ENCODE data around the gene CRIP1.

CRIP1 gene

DNA sequence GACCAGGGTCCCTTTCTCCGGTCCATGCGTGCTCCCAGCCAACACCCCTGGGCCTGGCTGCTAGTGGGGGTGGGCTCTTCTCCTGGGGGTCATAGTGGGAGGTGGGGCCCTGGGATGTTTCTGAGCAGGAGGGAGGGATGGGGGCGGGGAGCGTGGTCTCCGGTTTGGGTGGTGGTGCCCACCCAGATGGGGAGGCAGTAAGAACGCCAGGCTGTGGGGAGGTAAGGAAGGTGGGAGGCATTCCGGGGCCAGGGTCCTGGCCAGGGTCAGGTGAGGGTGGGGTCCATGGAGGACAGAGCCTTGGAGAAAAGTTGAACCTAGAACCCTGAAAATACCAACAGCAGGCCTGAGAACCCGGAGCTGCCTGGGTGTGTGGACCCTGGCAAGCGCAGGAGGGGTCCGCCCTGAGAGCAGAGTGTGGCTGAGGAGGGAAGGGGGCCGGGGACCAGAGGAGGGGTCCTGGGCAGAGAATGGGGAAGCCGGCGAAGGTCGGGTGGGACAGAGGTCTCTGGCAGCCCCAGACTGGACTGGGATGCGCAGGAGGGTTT lies 6.4 kb upstream of the CRIP1 start:
- FAIRE-seq = no peak
- DNase-seq (ENCODE audit: insufficient read length, low spot score) = no peak

DNA sequence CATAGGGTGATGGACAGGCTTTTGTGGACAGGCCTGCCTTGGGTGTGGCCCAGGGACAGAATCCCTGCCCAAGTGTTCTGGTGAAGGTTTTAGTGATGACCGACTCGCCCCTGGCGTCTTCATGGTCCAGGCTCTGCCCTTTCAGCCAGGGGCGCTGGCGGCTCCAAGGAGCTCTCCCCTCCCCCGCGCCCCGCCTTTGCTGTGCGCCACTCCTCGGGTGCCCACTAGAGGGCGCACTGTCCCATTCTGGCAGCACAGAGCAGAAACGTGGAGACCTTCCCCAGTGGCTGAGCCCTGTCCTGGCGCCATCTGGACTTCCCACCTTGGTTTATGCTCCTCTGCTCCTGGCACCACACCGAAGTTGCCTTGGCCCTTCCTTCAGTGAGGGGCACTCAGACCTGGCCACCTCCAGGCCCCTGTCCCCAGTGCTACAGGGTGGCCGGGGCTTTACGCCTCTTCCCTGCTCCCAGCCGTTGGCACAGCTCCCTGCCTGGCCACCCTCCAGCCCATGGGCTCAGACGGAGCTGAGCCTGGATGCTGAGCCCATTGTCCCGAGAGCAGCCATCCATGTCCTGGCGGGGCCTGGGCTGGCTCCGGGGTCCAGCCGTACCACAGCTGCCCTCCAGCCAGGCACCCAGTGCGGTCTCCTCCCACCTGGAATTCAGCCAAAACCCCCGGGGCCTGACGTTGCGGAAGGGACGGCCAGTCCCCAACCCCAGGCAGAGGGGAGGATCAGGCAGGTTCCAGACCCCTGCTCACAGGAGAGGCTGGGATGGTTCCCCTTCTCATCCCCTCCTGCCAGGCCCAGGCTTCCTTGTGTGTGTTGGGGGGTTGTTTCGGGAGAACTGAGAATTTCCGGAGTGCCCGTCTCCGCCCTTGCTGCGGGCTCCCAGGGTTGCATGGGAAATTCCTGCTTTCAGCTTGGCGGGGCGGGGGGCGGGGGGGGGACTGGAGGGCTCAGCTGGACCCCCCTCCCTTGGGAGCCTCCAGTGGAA lies 5.6 kb upstream of the CRIP1 start:
- FAIRE-seq = peak; percentile 95
- peak; percentile 99 for DNase-seq (ENCODE audit: insufficient read length, low spot score)

DNA sequence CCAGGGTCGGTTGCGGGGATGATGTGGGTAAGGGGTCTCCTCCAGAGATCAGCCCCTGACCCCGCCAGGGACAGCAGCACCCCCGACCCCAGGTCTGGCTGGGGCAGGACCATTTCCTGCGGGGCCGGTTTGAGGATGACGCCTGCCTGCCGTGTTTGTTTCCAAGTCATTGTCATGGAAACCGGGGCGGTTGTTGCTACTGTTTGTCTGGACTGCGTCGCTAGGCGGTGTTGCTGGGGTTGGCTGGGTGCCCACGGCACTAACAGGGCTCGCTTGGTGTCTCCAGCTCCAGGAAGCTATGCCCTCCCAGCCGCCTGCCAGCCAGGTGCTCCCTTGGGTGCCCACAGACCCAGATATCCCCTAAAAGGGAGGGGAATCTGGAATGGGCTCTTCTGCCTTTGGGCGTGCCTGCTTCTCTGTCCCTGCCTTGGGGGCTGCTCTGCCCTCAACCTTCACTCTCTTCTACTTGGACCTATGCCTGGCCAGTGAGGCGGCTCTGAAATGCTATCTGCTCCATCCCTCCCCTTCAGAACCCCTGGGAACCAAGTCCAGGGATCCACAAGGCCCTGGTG lies 4.7 kb upstream of the CRIP1 start:
- FAIRE-seq (peak; percentile 93), DNase-seq (ENCODE audit: insufficient read length, low spot score) (peak; percentile 98)

DNA sequence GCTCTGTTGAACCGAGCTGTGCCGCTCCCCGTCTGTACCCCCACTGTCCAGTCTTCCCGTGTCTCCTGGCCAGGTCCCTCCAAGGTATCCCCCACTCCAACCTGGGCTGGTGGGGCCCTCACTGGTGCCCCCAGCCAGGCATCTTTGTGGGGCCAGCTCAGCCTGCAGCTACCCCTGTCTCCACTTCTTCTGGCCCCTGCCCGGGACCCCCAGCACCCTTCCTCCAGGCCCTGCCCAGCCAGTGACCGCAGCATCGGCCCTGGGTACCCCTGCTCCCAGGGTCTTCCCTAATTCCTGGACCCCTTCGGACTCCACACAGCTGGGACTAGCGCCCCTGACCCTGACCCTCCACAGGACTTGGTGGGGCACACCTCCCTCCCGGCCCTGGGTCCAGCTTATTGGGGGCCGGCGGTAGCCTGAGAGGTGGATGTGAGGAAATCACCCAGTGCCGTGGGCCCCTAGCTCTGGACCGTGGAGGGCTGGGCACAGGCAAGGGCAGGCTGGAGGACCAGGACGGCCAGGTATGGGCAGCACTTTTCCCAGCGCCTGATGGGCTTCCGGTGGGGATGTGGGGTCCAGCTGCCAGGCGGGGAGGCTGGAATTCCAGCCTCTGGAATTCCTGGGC lies 4.1 kb upstream of the CRIP1 start:
- FAIRE-seq (no peak), DNase-seq (ENCODE audit: insufficient read length, low spot score) (no peak)

DNA sequence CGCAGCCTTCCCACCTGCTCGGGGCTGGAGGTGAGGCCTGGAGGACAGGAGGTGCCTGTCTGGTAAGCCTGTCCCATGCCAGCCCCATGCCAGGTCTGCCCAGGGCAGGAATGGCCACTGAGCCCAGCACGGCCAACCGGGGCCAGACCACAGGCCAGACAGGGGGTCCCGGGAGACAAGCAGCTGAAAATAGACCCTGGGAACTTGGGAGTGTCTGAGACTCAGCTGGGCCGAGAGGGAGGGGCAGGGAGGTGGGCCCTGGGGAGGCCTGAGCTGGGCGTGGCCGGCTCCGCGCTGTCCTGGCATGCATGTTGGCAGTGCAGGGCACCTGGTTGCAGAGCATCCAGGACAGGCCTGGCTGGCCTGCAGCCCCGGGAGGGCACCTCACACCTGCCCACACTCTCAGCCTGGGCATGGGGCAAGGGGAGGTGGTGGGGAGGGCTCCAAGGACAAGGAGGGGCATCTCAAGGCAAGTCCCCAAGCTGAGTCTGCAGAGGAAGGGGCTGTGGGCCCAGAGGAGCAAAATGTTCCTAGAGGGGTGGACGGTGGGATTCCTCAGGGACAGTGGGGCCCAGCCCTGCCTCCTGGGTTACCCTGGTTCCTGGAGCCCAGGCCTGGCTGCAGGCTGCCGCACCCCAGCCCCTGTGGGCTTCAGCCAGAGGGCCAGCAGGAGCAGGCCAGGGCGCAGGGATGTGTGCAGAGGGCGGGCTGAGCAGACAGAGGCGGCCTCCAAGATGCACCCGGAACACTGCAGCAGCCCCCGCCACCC lies 3.2 kb upstream of the CRIP1 start:
- DNase-seq (ENCODE audit: insufficient read length, low spot score) (no peak), FAIRE-seq (no peak)

DNA sequence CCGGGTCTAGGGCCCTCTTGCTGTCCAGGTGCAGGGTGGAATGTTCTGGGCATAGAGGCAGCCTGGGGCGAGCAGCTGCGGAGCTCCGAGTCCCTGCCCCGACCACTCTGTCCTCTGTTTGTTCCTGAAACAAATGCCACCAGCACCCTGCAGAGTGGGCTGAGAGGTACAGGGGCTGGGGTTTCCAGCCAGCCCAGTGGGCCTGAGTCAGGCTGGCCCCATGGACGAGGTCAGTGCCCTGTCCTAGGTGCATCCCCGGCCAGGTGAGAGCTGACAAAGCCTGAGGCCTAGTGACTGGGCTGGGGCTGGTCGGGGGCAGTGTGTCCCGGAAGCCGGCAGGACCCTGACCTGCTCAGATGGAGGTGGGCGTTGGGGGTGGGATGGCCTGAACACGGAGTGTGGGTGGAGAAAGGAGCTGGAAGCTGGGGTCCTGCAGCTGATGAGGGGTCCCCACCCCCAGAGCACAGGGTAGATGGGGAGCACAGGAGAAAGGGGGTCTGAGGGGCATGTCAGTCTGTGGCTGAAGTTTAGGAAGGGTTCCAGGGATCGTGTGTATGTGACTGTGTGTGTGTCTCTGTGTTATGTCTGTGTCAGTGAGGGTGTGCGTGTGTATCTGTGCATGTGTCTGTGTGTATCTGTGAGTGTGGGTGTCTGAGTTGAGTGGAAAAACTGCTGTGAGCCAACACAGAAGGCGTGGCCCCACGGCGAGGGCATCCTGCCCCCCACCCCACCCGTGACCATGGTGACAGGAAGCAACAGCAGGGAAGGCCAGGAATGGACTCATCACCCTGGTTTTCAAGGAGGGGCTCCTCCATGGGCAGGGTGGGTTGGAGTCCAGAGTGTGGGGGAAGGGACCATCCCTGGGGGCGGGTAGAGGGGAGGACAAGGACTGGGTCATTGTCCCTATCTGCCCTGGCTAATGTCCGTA lies 2.4 kb upstream of the CRIP1 start:
- no peak for FAIRE-seq
- DNase-seq (ENCODE audit: insufficient read length, low spot score) = no peak

DNA sequence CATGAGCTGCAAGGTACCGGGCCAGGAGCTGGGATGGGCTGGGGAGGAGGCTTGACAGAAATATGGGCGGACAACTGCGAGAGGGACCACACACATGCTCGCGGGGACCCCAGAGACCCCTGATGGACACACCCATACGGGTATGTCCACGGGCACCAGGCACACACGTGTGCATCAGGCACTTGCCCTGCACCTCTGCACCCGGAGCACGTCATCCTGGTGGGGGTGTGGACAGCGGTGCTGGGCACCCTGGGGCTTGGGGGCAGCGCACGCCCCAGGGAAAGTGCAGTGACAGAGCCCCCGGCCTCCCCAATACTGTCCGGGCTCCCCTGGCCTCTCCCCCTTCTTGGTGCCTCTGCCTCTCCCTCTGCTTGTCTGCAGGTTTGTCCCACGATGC lies 1.7 kb upstream of the CRIP1 start:
- FAIRE-seq (no peak), DNase-seq (ENCODE audit: insufficient read length, low spot score) (no peak)

DNA sequence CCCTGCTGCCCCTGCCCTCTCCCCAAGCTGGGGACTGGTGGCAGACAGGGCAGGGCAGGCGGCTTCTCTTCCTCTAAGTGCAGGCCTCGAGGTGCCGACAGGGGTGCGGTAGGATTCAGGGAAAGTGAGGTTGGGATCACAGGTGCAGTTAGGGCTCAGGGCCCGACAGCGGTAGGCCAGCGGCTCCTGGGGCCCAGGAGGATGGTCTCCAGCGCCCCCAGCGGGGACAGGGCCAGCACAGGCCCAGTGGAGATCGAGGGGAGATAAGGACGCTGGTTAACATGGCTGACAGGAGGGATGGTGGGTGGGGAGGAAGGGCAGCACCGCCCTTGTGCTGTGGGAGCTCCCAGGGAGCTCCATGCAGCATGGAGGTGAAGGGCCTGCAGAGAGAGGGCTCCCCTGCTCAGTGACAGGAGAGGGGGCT lies 935 bp upstream of the CRIP1 start:
- FAIRE-seq (peak; percentile 18), DNase-seq (ENCODE audit: insufficient read length, low spot score) (no peak)

DNA sequence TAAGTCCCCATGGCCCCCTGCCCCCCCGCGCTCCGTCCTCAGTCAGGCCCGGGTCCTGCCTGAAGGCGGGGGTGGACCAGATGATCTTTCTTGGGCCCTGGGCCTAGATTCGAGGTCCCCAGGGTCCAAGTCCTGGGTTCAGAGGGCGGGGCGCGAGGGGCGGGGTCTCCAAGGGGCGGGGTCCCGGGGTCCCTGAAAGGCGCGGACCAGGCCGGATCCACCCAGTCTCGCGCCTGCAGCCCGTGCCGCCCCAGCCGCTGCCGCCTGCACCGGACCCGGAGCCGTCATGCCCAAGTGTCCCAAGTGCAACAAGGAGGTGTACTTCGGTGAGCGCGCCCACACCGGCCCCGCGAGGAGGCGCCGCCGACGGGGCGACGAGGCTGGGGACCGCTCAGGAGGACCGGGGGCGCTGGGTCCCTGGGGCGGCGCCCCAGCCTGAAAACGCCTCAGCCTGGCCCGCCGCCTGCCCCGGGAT lies 325 bp downstream of the CRIP1 start:
- FAIRE-seq (peak; percentile 76), DNase-seq (ENCODE audit: insufficient read length, low spot score) (no peak)

DNA sequence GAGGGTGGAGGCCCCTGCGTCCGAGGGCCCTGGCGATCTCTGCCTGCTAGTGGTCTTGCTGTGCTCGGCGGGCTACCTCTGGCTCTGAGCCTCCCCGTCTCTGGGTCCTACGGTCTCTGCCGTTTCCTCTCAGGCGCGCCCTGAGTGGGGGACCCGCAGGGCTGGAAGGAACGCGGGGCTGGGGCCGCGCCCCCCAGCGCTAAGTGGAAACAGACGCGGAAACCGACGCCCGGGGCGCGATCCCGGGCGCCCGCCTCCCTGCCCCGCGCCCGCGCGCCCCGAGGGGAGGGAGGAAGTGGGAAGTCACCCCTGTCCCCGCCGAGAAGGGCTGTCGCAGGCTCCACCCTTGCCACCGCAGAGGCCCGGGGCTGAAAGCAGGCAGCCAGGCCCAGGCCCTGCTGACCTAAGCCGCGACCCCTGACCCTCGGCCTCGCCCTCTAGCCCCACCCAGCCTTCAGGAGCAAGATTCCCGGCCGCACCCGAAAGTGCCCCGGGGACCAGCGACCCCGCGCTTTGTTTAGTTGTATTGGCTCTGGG lies 831 bp downstream of the CRIP1 start:
- no peak for DNase-seq (ENCODE audit: insufficient read length, low spot score)
- peak; percentile 61 for FAIRE-seq

DNA sequence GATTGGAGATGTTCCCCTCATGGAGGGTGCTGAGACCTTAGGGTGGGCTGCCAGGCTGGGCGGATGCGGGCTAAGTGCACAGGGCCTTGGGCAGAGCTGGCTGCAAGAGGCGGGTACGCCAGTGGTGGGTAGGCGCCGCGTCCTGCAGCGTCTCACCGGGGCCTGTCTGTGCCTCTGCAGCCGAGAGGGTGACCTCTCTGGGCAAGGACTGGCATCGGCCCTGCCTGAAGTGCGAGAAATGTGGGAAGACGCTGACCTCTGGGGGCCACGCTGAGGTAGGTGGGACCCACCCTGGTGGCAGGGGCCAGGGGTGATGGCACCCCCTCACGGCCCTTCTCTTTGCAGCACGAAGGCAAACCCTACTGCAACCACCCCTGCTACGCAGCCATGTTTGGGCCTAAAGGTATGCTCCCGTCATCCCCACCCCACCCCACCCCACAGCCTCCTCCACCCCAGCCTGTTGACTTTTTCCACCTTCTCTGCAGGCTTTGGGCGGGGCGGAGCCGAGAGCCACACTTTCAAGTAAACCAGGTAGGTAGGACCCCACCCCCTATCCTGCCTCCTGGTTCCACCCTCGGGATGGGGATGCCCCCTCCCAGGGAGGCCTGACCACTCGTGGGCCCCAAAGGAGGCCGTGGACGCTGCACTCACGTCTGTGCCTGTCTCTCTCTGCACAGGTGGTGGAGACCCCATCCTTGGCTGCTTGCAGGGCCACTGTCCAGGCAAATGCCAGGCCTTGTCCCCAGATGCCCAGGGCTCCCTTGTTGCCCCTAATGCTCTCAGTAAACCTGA lies 1.5 kb downstream of the CRIP1 start:
- FAIRE-seq = no peak

DNA sequence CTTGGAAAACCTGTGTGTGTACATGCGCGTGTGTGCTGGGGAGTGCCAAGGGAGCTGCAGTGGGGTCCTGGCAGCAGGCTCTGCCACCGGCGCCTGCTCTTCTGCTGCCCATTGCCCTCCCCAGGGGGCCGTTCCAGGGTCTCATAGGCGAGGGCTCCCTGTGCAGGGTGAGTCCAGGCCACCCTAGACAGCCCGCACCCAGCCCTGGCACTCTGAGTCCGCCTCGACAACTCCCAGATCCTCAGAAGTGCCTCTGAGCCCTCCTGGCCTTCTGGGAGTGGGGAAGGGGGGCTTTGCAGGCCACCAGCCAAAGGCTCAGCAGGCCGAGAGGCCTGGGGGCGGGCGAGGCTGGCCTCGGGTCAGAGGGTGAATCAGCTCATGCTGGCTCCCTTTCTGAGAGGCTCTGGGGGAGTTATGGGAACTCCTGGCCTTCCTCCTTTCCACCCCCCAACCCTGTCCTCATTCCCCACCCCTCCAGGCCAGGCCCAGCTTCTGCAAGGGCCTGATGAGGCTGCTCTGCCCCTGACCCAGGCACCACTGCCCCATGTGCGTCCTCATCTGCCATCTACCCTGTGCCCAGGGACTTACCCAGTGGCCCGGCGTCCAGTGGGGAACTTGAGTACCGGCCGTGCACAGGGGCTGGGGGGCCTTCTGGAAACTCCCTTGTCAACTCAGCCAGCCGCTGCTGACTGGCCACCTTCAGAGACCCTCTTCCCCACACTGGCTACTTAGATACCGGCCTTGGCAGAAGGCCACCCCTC lies 2.3 kb downstream of the CRIP1 start:
- no peak for FAIRE-seq
- DNase-seq (ENCODE audit: insufficient read length, low spot score) = no peak

More for the DNA sequence above, 1.5 kb downstream of the CRIP1 start:
- DNase-seq (ENCODE audit: insufficient read length, low spot score) = no peak

DNA sequence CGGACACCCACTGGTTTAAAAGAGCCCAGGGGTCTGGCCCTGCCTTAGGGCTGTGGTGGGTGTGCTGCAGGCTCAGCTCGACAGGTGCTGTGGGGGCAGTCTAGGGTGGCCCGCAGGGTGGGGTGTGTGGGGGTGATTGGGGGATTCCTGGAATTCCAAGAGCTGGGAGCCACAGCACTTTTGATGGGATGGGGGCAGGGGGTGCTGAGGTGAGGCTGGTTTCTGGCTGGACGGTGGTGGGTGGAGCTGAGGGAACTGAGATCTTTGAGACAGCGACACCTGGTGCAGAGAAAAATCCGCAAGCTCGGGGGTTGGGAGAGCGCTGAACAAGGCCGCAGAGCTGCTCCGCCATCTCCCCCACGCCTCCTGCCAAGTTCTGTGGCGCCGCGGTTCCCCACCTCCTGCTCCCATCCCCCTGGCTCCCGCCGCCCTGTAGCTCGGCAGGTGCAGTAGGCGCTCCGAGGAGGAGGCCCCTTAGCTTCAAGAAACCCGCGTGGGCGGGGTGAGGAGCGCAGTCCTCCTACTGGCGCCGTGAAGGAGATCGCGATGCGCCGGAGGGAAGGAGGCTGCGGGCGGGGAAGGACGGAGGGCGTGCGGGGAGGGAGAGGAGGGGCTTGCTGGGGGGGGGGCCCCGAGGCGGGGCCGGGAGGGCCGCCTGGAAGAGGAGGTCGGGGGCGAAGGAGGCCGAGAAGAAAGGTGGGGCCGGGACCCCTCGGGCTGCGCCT lies 3.0 kb downstream of the CRIP1 start:
- DNase-seq (ENCODE audit: insufficient read length, low spot score) = peak; percentile 85
- FAIRE-seq = peak; percentile 91

DNA sequence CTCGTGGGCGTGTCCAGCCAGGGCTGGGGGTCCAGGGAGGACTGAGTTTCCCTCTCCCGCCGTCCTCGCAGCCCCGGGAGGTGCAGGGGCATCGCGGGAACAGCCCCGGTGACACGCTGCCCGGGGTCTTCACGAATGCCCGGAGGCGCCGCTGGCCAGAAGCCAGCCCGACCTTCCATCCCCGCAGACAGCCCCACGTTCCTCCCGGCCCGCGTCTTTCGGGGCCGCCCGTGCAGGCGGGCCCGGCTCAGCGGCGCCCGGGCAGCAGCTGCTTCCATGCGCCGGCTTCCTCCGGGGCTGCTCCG lies 3.5 kb downstream of the CRIP1 start:
- FAIRE-seq = no peak

DNA sequence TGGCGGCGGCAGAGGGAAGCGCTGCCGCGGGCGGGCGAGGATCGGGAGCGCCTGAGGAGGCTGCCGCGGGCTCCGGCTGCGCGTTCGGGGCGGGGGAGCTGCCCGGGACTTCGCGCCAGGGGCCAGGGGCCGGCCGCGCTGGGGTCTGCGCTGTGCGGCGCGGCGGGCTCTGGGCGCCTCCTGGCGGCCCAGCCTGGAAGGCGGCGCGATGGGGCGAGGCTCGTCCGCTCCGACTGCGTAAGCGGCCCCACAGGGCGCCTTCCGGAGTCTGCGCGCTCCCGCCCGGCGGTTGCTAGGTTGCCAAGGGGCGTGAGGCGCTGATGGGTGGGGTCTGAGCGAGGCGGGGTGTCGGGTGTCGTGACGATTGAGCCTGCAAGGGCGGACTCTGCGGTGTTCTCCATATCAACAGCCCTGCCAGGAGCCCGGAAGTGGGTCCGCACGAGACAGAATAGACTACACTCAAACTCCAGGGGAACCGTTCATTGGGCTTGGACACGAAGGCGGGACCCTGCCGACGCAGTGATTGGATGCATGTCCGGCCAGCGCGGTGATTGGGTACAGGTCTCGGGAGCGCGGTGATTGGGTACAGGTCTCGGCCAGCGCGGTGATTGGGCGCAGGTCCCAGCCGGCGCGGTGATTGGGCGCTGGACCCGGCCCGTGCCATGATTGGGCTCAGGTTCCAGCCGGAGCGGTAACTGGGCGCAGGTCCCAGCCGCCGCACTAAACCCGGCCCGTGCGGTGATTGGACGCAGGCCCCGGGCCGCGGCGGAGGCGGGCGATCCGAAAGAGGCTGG lies 4.1 kb downstream of the CRIP1 start, which contains the start of gene TEDC1:
TSS of gene TEDC1 (plus strand) at position 675 of the 794 bp plus-strand sequence. CDS start 130 bp downstream, outside the sequence.
- FAIRE-seq (peak; percentile 100), DNase-seq (ENCODE audit: insufficient read length, low spot score) (peak; percentile 96)

More for the DNA sequence above, 3.5 kb downstream of the CRIP1 start:
- DNase-seq (ENCODE audit: insufficient read length, low spot score) = no peak

DNA sequence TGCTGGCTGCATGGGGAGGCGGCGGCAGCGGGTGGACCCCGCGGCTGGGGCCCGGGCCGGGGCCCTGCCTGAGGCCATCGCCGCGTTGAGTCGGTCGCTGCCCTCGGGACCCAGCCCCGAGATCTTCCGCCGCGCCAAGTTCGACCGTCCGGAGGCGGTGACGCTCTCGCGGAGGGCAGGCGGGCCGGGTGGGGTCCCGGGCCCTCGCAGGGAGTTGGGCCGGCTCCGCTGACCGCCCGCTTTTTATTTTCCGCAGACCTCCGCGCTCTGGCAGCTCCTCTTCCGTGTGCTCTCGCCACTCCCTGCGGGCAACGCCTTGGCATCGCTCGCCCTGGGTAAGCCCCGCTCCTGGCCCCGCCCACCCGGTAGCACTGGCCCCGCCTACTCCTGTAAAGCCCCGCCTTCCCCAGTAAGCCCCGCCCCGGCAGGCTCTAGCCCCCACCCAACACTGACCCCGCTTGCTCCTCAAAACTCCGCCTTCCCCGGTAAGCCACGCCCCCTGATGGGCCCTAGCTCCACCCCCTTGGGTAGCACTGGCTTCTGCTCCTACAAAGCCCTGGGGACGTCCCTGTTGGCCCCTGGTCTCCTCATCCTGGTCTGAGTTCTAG lies 4.8 kb downstream of the CRIP1 start:
- DNase-seq (ENCODE audit: insufficient read length, low spot score) = peak; percentile 95

More for the DNA sequence above, 4.8 kb downstream of the CRIP1 start:
- peak; percentile 94 for FAIRE-seq
